Loucy (cell line): ENCODE data around the gene DUSP16.

Experiments used
- CTCF ChIP-seq: fragments of 200-600 bp; sonication (generic); conservative IDR thresholded peaks from 2 replicates; pipeline ENCODE4 v1.5.1; 2014; ENCODE audit warnings: mild to moderate bottlenecking, antibody characterized with exemption, low read length
- EZH2phosphoT487 ChIP-seq: fragments of 200-600 bp; IDR thresholded peaks from 2 replicates; pipeline ENCODE4 v1.6.1; 2018; ENCODE audit warnings: antibody characterized with exemption, mild to moderate bottlenecking, moderate library complexity, borderline replicate concordance

GRCh38 chr12:12513416-12514006, 49.2 kb downstream of the DUSP16 start:
- TF ChIP-seq CTCF (no peak), EZH2phosphoT487 (no peak)
